Measurements from ENCODE around the gene URAD.

The URAD gene

DNA sequence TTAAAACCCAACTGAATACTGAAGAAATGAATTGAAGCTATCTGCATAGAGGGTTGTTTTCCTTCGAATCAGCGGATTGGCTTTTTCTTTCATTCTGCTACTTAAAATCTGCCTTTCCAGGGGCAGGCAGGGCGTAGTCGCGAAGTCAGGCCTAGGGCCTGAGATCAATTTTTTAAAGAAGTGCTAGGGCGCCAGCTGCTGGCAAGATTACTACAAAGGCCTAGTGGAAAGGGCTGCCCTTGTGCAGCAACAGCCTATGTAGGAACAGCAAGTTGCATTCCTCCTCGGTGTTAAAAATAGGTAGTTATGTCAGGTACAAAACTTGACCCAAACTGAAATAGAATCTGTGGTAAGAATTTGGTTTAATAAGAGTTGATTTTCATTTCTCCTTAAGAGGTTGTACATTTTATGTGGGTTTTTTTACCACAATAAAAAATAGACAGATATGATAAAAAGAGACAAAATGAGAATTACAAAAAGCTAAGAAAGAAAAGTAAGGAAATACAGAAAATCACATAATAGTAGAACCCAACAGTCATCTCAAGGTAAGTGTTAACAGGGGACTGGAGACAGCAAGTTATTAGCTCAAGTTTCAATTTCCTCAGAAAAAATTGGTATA lies 9.5 kb upstream of the URAD start:
- no peak for DNase-seq

DNA sequence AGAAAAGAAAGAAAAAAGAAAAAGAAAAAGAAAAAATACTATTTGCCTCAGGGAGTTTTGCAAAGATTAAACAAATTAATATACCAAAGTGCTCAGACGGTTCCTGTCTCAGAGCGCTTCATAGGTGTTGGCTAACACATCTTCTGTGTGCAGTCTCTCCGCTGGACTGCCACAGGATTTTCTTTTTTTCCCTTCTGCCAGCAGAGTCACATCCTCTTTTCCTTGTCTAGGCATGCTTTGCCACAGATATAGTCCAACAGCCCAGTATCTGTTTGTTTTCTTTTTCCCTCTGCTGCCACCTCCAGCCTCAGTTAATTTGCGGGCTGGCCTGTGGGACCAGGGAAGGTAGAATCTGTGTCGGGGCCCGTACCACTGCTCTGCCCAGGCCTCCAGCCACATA lies 3.4 kb upstream of the URAD start:
- DNase-seq: no peak

DNA sequence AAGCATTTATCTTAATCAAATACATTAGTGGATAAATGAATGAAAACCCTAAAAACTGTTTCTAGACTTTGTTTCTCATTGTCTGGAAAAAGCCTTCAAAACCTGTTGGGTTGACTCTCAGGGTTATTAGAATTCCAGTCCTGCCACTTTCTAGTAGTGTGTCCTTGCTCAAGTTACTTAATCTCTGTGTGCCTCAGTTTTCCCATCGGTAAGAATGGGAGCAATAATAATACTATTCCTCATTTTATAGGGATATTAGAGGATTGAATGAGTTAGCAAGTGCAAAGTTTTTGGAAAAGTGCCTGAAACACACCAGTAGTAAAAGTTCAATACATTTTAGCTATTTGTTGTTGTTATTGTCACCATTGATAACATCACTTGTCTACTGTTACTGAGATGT lies 2.9 kb downstream of the URAD start:
- DNase-seq: no peak

DNA sequence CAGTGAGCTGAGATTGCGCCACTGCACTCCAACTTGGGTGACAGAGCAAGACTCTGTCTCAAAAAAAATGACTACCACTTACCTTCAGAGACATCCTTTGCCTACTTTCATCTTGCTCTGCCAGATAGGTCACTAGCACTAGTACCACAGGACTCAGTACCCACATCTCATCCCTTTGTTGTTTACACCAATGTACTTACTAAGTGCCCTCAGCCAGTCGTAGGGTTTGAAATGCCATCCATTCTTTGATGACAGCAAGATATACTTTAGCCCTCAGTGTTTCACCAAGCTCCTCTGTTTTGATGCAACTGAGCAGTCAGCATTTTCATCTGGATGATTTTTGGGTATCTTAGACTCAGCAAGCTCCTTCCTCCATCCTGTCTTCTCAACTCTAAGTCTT lies 6.1 kb downstream of the URAD start:
- DNase-seq: no peak

DNA sequence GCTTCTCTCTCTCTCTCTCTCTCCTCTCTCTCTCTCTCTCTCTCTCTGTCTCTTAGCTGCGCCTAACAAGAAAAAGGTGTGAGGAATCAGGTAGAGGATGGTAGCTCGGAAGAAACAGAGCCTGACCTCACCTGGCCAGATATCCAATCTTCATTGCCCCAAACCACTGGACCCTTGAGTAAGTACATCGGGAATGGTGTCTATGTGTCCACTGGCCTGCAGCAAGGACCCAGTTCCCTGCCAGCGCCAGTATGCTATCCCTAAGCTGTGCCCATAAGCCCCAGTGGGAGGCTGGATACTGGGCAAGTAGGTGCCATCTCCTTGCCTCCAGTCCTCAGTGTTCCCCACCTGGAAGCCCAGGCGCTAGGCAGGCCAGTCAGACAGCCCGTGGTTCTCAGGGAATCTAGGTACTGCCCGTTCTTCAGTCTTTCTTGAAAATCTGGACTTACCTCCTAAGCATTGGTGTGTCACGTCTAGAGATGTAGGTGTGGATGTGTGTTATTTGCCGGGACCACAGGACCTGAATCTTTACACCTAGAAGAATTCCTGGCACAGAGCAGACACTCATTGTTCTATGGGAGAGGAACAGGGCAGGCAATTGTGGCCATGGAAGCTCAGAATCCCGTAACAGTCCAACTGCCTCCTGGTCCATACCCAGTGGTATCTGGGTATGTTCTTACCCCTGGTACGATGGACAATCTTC lies 7.3 kb downstream of the URAD start:
- no peak for DNase-seq

DNA sequence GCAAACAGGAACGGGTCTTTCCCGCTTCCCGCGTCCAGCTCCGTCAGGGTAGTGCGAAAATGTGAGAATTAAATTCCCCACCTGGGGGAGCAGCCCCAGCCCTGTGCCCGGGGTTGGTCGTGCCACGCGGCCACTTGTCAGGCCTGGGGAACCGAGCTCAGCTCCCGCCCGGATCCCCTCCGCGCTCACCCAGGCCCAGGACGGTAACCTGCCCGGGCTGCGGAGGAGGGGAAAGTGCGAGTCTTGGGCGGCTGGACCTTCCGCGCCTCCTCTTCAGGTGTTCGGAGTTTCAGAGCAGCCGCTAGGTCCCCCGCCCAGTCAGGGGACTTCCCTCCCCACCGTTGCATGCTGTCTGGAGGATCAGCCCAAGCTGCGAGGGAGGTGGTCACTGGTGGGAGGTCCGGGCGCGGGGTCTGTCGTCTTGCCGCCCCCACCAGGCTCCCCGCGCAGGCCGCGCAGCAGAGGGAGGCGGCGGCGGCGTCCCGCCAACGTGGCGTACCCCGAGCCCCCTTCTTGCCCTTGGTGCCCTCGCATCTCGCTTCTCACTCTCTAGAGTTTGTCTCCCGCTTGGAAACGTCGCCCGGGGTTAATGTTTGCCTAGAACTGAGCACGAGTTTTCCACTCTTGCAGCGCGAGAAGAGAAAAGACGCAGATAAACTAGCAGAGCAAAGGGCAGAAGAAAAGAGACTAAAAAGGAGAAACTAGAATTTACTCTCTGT lies 8.1 kb downstream of the URAD start:
- DNase-seq: no peak

DNA sequence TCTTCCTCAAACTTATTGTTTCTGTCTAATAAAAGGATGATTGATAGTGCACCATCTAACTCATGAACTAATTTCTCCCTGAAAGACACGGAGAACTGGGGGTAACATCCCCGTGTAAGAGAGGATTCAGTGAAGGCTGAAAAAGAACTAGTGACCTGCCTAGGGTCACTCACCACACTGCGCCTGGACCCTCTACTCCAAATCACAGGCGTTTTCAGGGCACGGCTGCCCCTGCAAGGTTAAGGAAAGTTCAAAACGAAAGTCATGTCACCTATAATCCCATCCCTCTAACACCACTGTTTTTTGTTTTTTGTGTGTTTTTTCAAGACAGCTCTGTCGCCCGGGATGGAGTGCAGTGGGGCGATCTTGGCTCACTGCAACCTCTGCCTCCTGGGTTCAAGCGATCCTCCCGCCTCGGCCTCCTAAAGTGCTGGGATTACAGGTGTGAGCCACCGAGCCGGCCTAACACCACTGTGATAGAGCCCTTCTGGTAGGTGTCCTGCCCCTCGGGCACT lies 8.7 kb downstream of the URAD start:
- DNase-seq: no peak

DNA sequence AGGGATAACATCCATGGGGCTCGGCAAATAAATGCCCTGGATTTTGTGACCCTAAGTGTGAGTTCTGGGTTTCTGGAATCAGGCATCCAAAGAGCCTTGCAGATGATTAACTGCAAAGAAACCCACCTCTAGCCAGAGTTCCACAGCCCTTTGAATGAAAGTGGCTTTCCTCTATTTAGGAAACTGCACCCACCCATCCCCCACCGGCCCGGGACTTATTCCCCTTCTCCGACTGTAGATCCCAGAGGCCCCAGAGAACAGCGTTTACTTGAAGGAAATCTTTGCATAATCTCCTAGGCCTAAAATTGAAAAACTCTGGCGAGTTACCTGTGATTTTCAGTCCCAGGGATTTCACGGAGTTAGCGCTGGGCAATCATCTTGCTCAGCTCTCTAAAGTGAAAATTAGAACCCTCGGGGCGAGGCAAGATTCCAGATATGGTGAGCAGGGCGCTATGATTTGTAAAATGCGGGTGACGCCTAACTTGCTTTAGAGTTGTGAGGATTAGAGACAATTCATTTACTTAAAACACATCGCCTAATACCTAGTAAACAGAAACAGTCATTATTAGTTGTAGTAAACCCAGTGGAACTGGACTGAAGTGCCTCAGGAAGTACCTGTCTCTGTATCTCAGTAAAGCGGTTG lies 9.4 kb downstream of the URAD start:
- DNase-seq: no peak

DNA sequence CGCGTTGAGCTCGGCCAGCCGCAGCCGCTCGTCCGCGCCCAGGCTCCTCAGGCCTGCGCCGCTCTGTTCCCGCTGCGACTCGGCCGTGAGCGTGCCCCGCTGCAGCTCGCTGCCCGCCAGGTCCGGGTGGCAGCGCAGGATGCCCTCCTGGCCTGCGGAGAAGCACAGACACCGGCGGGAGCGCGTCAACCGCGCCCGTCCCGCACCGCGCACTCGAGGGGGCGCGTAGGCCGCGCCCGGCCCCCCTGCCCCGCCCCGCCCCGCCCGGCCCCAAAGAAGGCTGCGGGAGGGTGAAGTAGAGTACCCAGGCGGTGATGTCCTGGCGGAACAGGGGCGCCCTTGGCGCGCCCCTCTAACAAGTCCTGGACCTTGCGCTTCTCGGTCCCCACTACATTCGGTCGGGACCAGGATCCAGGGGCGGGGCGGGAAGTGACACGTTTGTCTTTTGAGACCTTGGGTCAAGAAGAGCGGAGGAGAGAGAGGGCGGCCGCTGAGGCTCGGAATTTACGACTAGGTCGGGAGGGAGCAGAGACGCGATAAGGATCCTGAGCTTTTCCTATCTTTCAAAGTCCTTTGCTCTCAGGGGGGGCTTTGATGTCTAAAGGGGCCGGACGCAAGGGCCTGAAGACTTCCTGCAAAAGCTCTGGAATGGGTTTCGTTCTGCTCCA lies 10.1 kb downstream of the URAD start:
- no peak for DNase-seq

DNA sequence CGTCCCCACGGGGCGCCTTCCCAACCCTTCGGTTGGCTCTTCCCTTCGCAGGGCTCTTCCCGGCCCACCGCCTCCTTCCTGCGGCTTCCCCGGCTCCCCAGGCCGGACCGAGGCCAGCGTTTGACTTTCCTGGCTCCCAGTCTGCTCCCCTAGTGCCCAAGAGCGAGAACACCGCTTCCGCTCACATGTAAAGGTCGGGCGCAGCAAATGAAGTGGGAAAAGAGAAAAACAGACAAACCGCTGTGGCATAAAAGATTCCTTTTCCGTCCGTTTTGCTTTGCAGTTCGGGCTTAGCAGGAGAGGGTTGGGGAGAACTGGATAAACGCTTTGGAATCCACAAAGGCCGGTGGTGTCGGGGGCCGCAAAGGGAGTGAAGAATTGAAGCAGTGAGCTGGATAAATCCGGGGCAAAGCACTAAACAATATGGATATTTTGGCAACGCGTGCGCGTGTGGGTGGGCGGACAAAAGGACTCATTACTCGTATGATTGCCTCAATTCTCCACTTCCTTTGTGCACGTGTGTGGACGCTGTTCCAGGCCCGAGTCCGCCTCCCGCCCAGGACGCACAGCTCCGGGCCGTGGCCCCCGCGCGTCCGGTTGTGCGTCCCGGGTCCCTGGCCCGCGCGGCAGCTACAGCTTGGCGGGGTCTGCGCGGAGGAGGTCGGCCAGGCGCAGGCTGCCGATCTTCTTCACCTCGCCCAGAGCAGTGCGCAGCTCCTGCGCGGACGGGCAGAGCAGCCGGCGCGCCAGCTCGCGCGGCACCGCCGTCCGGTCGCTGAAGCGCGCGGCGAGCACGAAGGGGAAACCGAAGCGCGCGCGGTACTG lies 10.8 kb downstream of the URAD start:
- DNase-seq: no peak

DNA sequence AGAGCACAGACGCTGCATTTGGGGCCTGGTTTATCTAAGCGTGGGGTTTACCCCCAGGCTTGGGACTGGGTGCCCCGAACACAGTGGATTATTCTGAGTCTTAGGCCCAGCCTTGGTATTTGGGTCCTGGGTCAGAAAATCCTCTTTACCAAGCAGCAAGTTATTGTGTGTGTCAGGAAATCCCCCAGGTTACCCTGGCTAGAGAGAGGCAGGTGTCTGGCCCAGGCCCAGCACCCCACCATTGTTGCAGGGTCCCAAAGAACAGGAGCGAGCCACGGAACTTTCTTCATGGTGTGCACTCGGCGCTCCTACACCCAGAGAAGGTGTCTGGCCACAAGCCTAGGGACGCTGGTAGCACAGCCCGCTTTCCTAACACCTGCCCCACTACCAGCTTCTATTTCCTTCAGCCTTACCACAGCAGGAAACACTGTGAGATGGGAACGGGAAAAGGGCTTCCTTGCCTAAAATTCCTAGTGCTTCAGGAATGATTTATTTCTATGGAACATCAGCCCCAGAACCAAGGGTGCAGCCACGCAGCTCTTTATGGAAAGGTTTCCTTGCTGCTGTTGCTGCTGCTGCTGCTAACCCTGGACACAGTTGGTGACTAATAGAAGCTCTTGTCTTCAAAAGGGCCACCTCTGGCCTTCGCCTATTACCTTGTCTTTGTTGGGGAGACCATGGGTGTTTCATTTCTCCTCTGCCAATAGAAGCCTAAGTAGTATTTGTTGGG lies 12.0 kb downstream of the URAD start:
- DNase-seq: no peak

DNA sequence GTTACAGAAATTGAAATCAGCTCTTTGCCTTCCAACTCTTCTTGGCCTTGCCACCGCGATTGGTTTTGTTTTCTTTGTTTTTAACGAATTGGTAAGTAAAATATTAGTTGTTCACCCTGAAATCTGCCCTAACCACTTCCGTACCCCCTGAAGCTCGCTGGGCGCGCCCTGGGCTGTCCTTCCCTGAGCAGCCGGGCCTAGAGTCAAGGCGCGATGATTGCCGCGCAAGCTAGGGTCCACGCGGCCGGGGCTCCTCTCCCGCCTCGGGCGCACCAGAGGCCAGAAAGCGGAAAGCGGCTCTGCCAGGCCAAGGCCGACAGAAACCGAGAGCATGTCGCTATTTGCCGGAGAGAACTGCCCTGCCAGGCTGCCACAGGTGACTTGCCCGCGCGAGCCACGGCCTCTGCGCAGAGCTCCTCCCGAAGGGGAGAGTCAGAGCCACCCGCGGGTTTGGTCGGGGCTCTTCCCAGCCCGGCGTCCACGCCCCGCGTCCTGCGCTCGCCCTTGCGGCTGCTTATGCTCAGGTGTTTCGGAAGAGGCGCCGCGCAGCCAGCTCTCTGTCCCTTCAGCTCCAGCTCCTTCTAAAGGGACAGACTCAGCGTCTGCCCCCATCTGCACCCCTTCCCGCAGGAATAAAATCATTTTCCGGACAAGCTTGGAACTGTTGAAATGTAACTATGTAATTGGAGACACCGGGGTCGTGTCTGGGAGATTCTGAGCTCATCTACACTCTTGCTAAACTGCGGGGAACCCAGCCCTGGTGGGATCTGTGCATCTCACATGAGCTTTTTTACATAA lies 12.7 kb downstream of the URAD start:
- no peak for DNase-seq

DNA sequence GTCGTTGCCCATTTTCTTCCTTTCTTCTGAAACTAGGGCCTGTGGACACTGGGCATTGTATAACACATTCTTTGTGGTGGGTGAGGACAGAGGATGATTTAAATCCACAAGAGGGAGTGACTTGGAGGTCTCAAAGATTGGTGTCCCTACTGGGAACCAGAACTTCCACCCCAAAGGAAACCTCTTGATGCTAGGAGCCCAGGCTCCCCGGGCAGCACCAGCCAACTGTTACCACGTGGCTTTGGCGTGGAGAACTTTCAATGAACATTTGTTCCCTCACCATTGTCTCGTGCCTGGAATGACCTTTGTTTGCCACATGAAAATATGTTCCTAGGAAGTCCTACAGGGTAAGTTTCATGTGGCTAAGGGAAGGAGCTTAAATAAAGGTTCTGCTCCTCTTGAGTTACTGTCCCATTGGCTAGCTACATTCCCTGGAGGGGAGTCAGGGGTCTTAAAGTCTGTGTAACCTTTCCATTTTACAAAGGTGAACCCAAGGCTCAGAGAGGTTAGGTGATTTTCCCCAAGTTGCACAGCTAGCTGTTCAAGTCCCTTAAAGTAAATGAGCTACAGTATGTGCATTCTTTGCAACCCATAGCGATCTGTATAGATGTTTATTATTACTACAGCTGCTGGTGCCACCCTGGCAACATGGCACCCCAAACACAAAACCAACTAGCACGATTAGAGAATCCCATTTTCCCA lies 14.4 kb downstream of the URAD start:
- DNase-seq: no peak

DNA sequence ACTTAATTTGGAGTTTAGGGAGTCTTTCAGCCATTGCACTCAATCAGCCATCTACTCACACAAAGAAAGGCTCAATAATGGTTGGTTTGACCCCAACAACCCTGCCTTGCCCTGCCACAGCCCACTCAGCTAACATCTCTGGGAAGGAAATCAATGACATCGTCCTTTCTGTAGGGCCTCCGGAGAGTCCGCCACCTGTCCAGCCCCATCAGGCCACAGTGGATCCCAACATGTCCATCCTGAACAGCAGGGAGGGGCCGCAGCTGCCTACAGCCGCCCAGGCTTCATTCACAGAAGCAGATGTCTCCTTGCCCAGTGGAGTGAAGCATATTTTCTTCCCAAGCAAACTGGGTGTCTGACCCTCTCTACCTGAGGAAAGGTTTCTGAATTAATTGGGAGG lies 15.2 kb downstream of the URAD start:
- no peak for DNase-seq

DNA sequence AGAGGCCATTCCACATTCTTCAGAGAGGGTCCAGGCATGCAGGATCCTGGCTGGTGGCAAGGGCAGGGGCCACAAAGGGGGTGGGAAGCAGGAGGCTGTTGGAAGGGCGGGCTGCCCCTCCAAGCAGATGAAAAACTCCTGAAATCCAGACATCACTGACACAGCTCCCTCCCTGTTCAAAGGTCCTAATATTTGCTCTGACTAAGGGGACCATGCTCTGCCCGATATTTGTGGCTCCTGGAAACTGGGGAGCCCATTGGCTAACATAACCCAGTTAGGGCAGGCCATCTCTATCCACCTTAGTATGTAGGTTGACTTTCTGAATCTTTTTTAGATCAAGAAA lies 16.0 kb downstream of the URAD start:
- no peak for DNase-seq

DNA sequence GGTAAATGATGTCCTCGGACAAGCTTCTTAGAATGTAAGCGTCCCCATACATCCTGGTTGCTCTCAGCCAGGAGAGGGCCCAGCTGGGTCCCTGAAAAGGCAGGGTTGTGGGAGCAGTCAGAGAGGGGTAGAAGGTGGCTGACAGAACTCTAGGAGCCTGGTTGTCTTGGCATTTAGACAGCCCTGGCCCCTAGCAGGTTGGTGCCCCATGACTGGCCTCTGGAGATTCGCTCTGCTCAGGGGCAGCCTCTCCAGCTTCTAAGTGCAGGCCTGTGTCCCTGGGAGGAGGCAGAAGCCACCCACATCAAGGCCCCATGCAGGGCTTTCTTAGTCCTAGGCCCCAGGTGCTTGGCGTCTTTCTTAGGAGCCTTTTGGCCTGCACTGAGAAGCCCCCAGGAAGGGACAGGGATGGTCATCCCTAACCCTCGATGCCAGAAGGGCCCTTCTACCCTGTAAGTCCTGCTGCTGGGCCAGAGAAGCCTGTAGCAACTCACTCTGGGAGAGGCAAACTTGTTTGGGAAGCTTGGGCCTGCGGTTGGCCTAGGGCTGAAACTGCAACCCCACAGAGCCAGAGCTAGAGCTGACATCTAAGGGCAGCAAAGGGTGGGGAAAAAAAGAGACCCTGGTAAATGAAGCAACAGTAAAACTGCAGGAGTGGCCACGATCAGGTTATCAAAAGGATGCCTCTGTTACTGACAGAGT lies 16.6 kb downstream of the URAD start:
- no peak for DNase-seq

DNA sequence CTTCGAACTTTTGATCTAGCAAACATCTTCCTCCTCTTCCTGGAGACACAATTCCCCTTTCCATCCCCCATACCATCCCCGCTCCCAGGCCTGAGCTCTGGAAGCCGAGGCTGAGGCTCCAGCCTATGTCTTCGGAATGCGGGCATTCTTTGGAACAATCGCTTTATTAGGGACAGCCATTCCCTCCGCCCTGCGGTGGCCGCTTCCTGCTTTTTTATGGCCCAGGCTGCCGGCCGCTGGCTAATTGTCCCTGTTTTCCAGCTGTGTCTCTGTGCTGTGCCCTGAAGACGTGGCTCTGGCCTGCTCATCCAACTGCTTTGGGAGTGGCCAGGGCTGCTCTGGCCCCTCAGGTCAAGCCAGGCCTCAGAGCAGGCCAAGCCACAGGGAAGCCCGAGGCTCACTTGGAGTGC lies 17.3 kb downstream of the URAD start:
- no peak for DNase-seq

DNA sequence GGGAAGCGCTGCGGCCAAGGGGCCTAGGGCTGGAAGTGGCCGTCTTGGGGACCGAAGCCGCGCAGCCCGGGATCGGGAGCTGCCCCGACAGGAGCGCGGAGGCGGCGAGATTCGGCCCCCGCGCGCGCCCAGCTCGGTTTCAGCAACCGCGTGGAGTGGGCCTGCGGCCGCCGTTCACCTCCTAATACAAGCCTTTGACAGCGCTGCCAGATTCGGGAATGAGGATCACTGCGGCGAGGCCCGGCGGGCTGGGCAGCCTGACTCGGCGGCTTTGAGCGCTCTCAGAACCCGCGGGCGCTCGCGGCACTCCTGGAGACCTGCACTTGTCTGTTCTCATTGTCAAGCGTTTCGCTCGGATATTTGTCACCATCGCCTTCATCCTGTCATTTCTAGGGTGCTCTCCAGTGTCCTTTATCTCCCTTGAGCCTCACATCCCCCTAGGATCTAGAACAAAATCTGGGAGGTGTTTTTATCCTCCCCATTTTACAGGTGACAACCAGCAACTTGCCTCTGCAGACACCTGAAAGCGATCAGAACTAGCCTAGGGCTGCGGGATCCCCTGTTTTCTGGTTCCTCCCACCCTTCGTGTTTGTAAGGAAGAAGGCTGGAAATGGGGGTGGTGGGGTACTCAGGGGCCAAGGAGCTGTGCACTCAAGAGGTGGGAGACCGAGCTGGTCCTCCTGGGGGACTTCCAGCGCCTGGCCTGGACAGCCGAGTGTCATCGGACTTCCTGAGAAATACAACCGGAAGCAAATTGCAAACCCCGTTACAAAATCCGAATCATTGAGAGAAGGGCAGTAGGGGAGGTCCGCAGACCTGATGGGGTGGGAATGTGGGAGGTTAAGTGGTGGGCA lies 17.9 kb downstream of the URAD start:
- DNase-seq: no peak

Data from stimulated activated CD4-positive, alpha-beta T cell treated with anti-CD3 and anti-CD28 coated beads, Interleukin-2, amount 100 ng/mL, for 48 hours (primary cell).